A549 (cell line): ENCODE results near the gene TMEM59. TPM values are rescaled to one million over a fixed set of nuclear protein-coding genes. Genes with fewer than 3 reads are reported as not detected.
A peak's percentile ranks its signal among the peaks of the same experiment; 100 is the strongest.

Experiments
- ATAC-seq, 2 experiments: fragments of 200-7000 bp in 1 of 2; fragments of >200 bp in 1 of 2; cut with Nextera tagmentation in 1 of 2; cut with Tn5 transposase in 1 of 2; 3 replicates each; pipeline versions ENCODE4 v1.8.0 to v1.9.1; 2018 to 2020; ENCODE audit warnings: mild to moderate bottlenecking in 1 of 2, moderate library complexity in 1 of 2
- CTCF ChIA-PET: fragments of 300-600 bp; sonication (Branson Sonifier 250); formaldehyde crosslinking; extraction: SDS; loops from one replicate; lab custom pipeline; 2021; ENCODE audit warnings: antibody characterized with exemption, inconsistent platforms; lab: Yijun Ruan, JAX
- POLR2A ChIA-PET: fragments of 350-600 bp; formaldehyde crosslinking; extraction: SDS; loops from one replicate; lab custom pipeline; 2021; ENCODE audit warnings: antibody characterized with exemption, inconsistent platforms; lab: Yijun Ruan, JAX
- DNase-seq, 2 experiments: peaks; one replicate each; pipeline versions ENCODE4 v3.0.0 to v3.0.0-alpha.2; 2011 to 2016; ENCODE audit warnings: low read depth in 1 of 2, low spot score in 1 of 2
- FAIRE-seq: peaks from 2 replicates; lab custom pipeline; 2011; peaks lifted over from hg19 to GRCh38; lab: Jason Lieb, UNC
- H3K27ac ChIP-seq, 2 experiments: fragments of >200 bp; sonication (Bioruptor Twin); formaldehyde crosslinking; 3 replicates each; pipeline ENCODE4 v1.5.1; 2016 to 2017
- H3K4me1 ChIP-seq: fragments of >200 bp; sonication (Bioruptor Twin); formaldehyde crosslinking; 3 replicates; pipeline ENCODE4 v1.6.1; 2016
- H3K4me2 ChIP-seq: fragments of >200 bp; sonication (Bioruptor Twin); formaldehyde crosslinking; 3 replicates; pipeline ENCODE4 v1.6.1; 2016
- H3K4me3 ChIP-seq: fragments of >200 bp; sonication (Bioruptor Twin); formaldehyde crosslinking; 3 replicates; pipeline ENCODE4 v1.5.1; 2016
- H3K9me3 ChIP-seq: fragments of >200 bp; sonication (Bioruptor Twin); formaldehyde crosslinking; 3 replicates; pipeline ENCODE4 v1.6.1; 2016
- BHLHE40 ChIP-seq: IDR thresholded peaks from 2 replicates; pipeline ENCODE4 v1.6.1; 2012; ENCODE audit warnings: low read depth, low read length, inconsistent platforms
- CBX8 ChIP-seq: fragments of 200-600 bp; sonication (generic); IDR thresholded peaks from 2 replicates; pipeline ENCODE4 v1.6.1; 2016
- CHD2 ChIP-seq: fragments of 150-350 bp; IDR thresholded peaks from 2 replicates; pipeline ENCODE4 v1.6.1; 2014; ENCODE audit warnings: low read length; ENCODE audit not compliant: partially characterized antibody
- CTCF ChIP-seq: fragments of >200 bp; sonication (Bioruptor Twin); formaldehyde crosslinking; IDR thresholded peaks from 3 replicates; pipeline ENCODE4 v1.5.1; 2016
- E2F6 ChIP-seq: IDR thresholded peaks from 2 replicates; pipeline ENCODE4 v1.6.1; 2012; ENCODE audit warnings: low read depth, borderline replicate concordance
- EHMT2 ChIP-seq: fragments of 200-600 bp; sonication (generic); IDR thresholded peaks from 2 replicates; pipeline ENCODE4 v1.6.1; 2016; ENCODE audit warnings: antibody characterized with exemption, low read depth, mild to moderate bottlenecking, moderate library complexity
- FOSB ChIP-seq: fragments of 250-450 bp; sonication (Bioruptor Pico); IDR thresholded peaks from 2 replicates; pipeline ENCODE4 v1.5.0; 2020; ENCODE audit warnings: mild to moderate bottlenecking, moderate library complexity
- GATA3 ChIP-seq: IDR thresholded peaks from 2 replicates; pipeline ENCODE4 v1.6.1; 2012; ENCODE audit warnings: borderline replicate concordance
- HDAC2 ChIP-seq: fragments of 200-600 bp; sonication (generic); IDR thresholded peaks from 2 replicates; pipeline ENCODE4 v1.6.1; 2016
- HOXB5 ChIP-seq: fragments of 250-450 bp; sonication (Bioruptor Pico); IDR thresholded peaks from 2 replicates; pipeline ENCODE4 v1.5.0; 2020; ENCODE audit warnings: mild to moderate bottlenecking, moderate library complexity
- JUNB ChIP-seq: fragments of >200 bp; sonication (Bioruptor Twin); formaldehyde crosslinking; IDR thresholded peaks from 2 replicates; pipeline ENCODE4 v1.6.1; 2016
- KDM1A ChIP-seq: fragments of 200-600 bp; sonication (generic); IDR thresholded peaks from 2 replicates; pipeline ENCODE4 v1.6.1; 2016; ENCODE audit warnings: low read depth, mild to moderate bottlenecking
- MAFK ChIP-seq: fragments of 450-650 bp; IDR thresholded peaks from 2 replicates; pipeline ENCODE4 v1.6.1; 2014; ENCODE audit not compliant: partially characterized antibody
- MAZ ChIP-seq: fragments of 150-350 bp; IDR thresholded peaks from 2 replicates; pipeline ENCODE4 v1.6.1; 2014; ENCODE audit warnings: antibody characterized with exemption, low read depth, low read length, borderline replicate concordance
- MYC ChIP-seq: IDR thresholded peaks from 2 replicates; pipeline ENCODE4 v1.6.1; 2012; ENCODE audit warnings: mild to moderate bottlenecking, inconsistent platforms, low read length, improper control_type of control experiment, borderline replicate concordance
- NPAS2 ChIP-seq: fragments of 250-450 bp; sonication (Bioruptor Pico); IDR thresholded peaks from 2 replicates; pipeline ENCODE4 v1.8.0; 2022; ENCODE audit warnings: mild to moderate bottlenecking, moderate library complexity, borderline replicate concordance
- PHF8 ChIP-seq: fragments of 200-600 bp; sonication (generic); IDR thresholded peaks from 2 replicates; pipeline ENCODE4 v1.6.1; 2016; ENCODE audit warnings: low read depth, mild to moderate bottlenecking, antibody characterized with exemption, moderate library complexity, borderline replicate concordance
- POLR2AphosphoS2 ChIP-seq: conservative IDR thresholded peaks from 2 replicates; pipeline ENCODE4 v1.6.1; 2012; ENCODE audit warnings: low read length, improper control_type of control experiment, inconsistent platforms
- RAD21 ChIP-seq, 2 experiments: fragments of >200 bp in 1 of 2; sonication (Bioruptor Twin) in 1 of 2; formaldehyde crosslinking in 1 of 2; IDR thresholded peaks in 1 of 2; conservative IDR thresholded peaks in 1 of 2; 2 replicates in 1 of 2; 3 replicates in 1 of 2; pipeline ENCODE4 v1.6.1; 2012 to 2018; ENCODE audit warnings: inconsistent platforms in 1 of 2
- RARB ChIP-seq: fragments of 250-450 bp; sonication (Bioruptor Pico); IDR thresholded peaks from 2 replicates; pipeline ENCODE4 v1.8.0; 2021; ENCODE audit warnings: mild to moderate bottlenecking, moderate library complexity
- RCOR1 ChIP-seq: fragments of 150-350 bp; IDR thresholded peaks from 2 replicates; pipeline ENCODE4 v1.6.1; 2014; ENCODE audit warnings: antibody characterized with exemption, low read length, low read depth
- RNF2 ChIP-seq: fragments of 200-600 bp; sonication (generic); IDR thresholded peaks from 2 replicates; pipeline ENCODE4 v1.6.1; 2016; ENCODE audit warnings: low read depth, mild to moderate bottlenecking, antibody characterized with exemption, moderate library complexity, borderline replicate concordance
- SMC3 ChIP-seq: fragments of >200 bp; sonication (Bioruptor Twin); formaldehyde crosslinking; IDR thresholded peaks from 3 replicates; pipeline ENCODE4 v1.6.1; 2018; ENCODE audit warnings: inconsistent platforms
- SREBF2 ChIP-seq: fragments of 450-650 bp; IDR thresholded peaks from 2 replicates; pipeline ENCODE4 v1.6.1; 2014; ENCODE audit warnings: mild to moderate bottlenecking, moderate library complexity
- TFCP2L1 ChIP-seq: fragments of 250-450 bp; sonication (Bioruptor Pico); IDR thresholded peaks from 2 replicates; pipeline ENCODE4 v1.5.0; 2021; ENCODE audit warnings: mild to moderate bottlenecking
- TP53 ChIP-seq: fragments of 250-450 bp; sonication (Bioruptor Pico); IDR thresholded peaks from 2 replicates; pipeline ENCODE4 v1.5.0; 2021; ENCODE audit warnings: mild to moderate bottlenecking, moderate library complexity
- USF2 ChIP-seq: fragments of 450-650 bp; IDR thresholded peaks from 2 replicates; pipeline ENCODE4 v1.6.1; 2014; ENCODE audit warnings: antibody characterized with exemption
- ZC3H11A ChIP-seq: fragments of 450-650 bp; IDR thresholded peaks from 2 replicates; pipeline ENCODE4 v1.6.1; 2014; ENCODE audit warnings: antibody characterized with exemption, mild to moderate bottlenecking
- ZFP36 ChIP-seq: fragments of 450-650 bp; IDR thresholded peaks from 2 replicates; pipeline ENCODE4 v1.6.1; 2014; ENCODE audit warnings: borderline replicate concordance; ENCODE audit not compliant: partially characterized antibody
- WGBS: methylation state at CpG from one replicate; pipeline ENCODE4 v1.1.6; 2017; ENCODE audit errors: missing lambda C conversion rate; 5-methylcytosine and 5-hydroxymethylcytosine counted together
- polyA plus RNA-seq, 4 experiments: library from polyadenylated mRNA; depleted of rRNA in 3 of 4; stranded (reverse); fragments of >200 nt; fragmentation: RNase III in 1 of 4; extraction: RNeasy Plus Mini Kit Qiagen cat#74134 plus additional on column Dnase treatment in 1 of 4; gene quantifications; 2 replicates in 3 of 4; 3 replicates in 1 of 4; pipeline ENCODE4 v1.2.3, GENCODE V29; 2011 to 2017
- TF ChIP-seq, protein P1 (sequence below): fragments of 200-600 bp; sonication (generic); IDR thresholded peaks from 2 replicates; pipeline ENCODE4 v1.6.1; 2016; ENCODE audit warnings: antibody characterized with exemption, mild to moderate bottlenecking, moderate library complexity

The TMEM59 gene
- polyA plus RNA-seq, 2 of the 4 experiments (the other 2 are of a cell fraction): 114 to 225 TPM

GRCh38 chr1:53992085-53992874 is 60.7 kb downstream of the TMEM59 start:
- no peak for FAIRE-seq
- peak in 1 of 2 experiments; percentile 22 for DNase-seq
- 20% methylated on average over 2 of the region's 4 CpGs for WGBS
- Histone ChIP-seq H3K4me3 (no peak overlapping the region), H3K9me3 (no peaks in the 10 kb centered on the region), H3K4me2 (no peak overlapping the region), H3K27ac (no peak overlapping the region), H3K4me1 (no peaks in the 10 kb centered on the region)
- ATAC-seq: peak; percentile 85 to 92; a peak in 5 of 6 replicates
- POLR2A ChIA-PET: no interaction called here
- CTCF ChIA-PET: interaction anchor here (0.6 to 2.1 kb wide), 5 partner anchors 13 to 90 kb away, joined by 3 to 9 read pairs (median 4); no protein-coding TSS in a partner anchor
- no peak for TF ChIP-seq MAZ
- no peak for TF ChIP-seq RNF2
- no peak for TF ChIP-seq BHLHE40
- no peak for TF ChIP-seq ZC3H11A
- no peak for TF ChIP-seq MAFK
- TF ChIP-seq SREBF2: no peak
- TF ChIP-seq CTCF: peak; percentile 24; the same call in 2 of the 3 replicates
- TF ChIP-seq CHD2: no peak
- TF ChIP-seq RARB (CRISPR knock-in tag): no peak
- TF ChIP-seq JUNB: no peak
- no peak for TF ChIP-seq E2F6
- TF ChIP-seq RAD21 (conservative IDR thresholded peaks at IDR 0.05 in 1 of 2, IDR thresholded peaks at IDR 0.05 in 1 of 2): peak; percentile 34 to 56; a peak in 3 of 5 replicates
- TF ChIP-seq USF2: no peak
- TF ChIP-seq MYC: no peak
- no peak for TF ChIP-seq POLR2AphosphoS2
- no peak for TF ChIP-seq HDAC2

DNA sequence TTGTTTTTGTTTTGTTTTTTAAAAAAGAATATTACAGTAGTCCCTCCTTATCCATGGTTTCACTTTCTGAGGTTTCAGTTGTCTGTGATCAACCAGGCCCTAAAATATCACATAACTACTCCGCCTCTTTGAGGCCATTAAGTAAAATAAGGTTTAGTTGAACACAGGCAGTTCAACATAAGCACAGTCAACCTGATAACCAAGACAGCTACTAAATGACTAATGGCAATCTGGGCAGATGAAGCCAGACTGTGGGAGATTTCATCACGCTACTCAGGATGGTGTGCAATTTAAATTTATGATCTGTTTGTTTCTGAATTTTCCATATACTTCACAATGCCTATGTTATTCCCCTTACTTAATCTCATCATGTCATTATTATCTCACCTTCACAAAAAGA is 65.1 kb downstream of the TMEM59 start:
- H3K4me2 ChIP-seq: no peak overlapping the region
- H3K9me3 ChIP-seq: no peaks in the 10 kb centered on the region
- no peak for FAIRE-seq
- 89% methylated on average over 2 of the region's 2 CpGs for WGBS
- no peak overlapping the region for H3K27ac ChIP-seq
- H3K4me3 ChIP-seq: no peak overlapping the region
- no peaks in the 10 kb centered on the region for H3K4me1 ChIP-seq
- ChIA-PET POLR2A (no interaction called here), CTCF (no interaction called here)
- ATAC-seq: no peak
- no peak for DNase-seq
- TF ChIP-seq FOSB (no peak), ZC3H11A (no peak), TFCP2L1 (CRISPR knock-in tag) (no peak), SMC3 (no peak), BHLHE40 (no peak), HOXB5 (CRISPR knock-in tag) (no peak), MAFK (no peak), NPAS2 (CRISPR knock-in tag) (no peak), ZFP36 (no peak), CBX8 (no peak), SREBF2 (no peak), EHMT2 (no peak), RCOR1 (no peak), PHF8 (no peak), TP53 (no peak), KDM1A (no peak), GATA3 (no peak)
- TF ChIP-seq, protein P1, sequence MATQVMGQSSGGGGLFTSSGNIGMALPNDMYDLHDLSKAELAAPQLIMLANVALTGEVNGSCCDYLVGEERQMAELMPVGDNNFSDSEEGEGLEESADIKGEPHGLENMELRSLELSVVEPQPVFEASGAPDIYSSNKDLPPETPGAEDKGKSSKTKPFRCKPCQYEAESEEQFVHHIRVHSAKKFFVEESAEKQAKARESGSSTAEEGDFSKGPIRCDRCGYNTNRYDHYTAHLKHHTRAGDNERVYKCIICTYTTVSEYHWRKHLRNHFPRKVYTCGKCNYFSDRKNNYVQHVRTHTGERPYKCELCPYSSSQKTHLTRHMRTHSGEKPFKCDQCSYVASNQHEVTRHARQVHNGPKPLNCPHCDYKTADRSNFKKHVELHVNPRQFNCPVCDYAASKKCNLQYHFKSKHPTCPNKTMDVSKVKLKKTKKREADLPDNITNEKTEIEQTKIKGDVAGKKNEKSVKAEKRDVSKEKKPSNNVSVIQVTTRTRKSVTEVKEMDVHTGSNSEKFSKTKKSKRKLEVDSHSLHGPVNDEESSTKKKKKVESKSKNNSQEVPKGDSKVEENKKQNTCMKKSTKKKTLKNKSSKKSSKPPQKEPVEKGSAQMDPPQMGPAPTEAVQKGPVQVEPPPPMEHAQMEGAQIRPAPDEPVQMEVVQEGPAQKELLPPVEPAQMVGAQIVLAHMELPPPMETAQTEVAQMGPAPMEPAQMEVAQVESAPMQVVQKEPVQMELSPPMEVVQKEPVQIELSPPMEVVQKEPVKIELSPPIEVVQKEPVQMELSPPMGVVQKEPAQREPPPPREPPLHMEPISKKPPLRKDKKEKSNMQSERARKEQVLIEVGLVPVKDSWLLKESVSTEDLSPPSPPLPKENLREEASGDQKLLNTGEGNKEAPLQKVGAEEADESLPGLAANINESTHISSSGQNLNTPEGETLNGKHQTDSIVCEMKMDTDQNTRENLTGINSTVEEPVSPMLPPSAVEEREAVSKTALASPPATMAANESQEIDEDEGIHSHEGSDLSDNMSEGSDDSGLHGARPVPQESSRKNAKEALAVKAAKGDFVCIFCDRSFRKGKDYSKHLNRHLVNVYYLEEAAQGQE: no peak
